Caki2 (cell line): Measurements from ENCODE around the gene RAD1. TPM values are rescaled to one million over a fixed set of nuclear protein-coding genes. Genes with fewer than 3 reads are reported as not detected.

ENCODE experiments used
- DNase-seq: peaks from one replicate; pipeline ENCODE4 v3.0.0-alpha.2; 2015; ENCODE audit warnings: low read depth
- in situ Hi-C: cut with HindIII; loops from 2 replicates; pipeline ENCODE4 v1.10.0; 2016; ENCODE audit warnings: low sequenced_read_pairs, low pct_unique_long_range_greater_than_20kb, mixed read lengths
- total RNA-seq: library from RNA; depleted of rRNA; stranded (reverse); fragments of >200 nt; shearing (Covaris generic); gene quantifications from 2 replicates; pipeline ENCODE4 v1.2.3, GENCODE V29; 2014; ENCODE audit warnings: low replicate concordance; rRNA removed

The RAD1 gene
- total RNA-seq, 1 experiment from 2014 or later, result 31.0 TPM

DNA sequence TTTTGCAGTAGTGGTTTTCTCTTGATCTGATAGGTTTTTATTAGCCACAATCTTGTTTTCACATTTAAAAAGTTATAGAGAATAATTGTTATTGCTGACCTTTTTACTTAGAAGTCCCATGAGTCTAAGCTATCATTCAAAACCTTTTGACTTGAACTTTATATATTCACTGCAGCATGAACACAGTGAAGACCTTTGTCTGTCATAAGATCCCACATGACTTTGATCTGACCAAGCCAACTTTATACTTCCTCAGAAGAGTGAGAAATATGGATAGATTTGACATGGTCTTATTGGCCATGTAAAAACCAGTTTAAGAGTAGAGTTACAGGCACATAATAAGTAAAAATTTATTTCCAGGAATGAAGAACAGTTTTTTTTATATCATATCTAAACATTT is 34.1 kb downstream of the RAD1 start:
- in situ Hi-C loops, result no loop called here
- no peak for DNase-seq

DNA sequence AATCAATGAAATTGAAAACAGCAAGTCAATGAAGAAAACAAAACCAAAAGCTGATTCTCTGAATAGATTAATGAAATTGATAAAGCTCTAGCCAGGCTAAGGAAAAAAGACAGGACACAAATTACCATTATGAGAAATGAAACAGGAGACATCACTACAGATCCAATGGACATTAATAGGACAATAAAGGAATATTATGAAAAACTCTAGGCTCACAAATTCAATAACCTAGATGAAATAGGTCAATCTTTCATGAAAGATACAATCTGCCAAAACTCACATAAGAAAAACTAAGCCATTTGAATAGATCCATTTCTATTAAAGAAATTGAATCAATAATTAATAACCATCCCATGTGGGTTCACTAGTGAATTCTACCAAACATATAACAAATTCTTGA is 39.0 kb downstream of the RAD1 start:
- DNase-seq, result no peak
- in situ Hi-C loops, result no loop called here

DNA sequence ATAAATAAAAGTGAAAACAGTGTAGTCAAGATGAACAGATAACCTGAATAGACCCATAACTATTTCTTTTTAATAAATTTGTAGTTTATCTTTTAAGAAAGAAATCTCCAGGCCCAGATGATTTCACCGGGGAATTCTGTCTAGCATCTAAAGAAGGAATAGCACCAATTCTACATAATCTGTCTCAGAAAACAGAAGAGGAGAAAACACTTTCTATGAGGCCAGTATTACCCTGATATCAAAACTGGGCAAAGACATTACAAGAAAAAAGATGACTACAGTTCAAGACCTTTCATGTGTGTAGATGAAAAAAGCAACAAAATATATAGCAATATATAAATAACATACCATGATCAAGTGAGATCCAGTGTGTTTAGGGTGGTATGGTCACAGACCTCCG is 44.9 kb downstream of the RAD1 start:
- in situ Hi-C loops, result no loop called here
- no peak for DNase-seq

DNA sequence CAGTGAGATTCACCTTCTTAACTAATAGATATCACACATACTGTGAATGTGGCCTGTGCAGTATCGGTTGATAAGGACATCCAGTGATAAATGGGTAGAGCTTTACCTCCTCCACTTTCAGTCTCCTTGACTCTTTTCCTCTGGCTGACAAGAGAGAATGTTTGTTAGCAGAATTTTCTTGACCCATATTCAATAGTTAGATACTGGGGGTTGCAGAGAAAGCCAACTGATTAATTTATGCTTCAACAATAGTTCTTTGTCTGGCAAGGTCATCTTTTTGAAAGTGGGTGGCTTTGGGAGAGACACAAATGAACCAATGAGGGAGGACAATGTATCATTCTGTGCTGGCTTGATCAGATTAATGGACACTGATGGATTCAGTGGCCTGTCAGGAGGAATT is 46.0 kb downstream of the RAD1 start:
- no peak for DNase-seq
- in situ Hi-C loops, result no loop called here

- in situ Hi-C loops, result no loop called here
- no peak for DNase-seq
Measured at GRCh38 chr5:34868791-34869190, 46.5 kb downstream of the RAD1 start.

- in situ Hi-C loops, result no loop called here
- DNase-seq, result no peak
Measured at GRCh38 chr5:34867660-34868059, 47.6 kb downstream of the RAD1 start.

DNA sequence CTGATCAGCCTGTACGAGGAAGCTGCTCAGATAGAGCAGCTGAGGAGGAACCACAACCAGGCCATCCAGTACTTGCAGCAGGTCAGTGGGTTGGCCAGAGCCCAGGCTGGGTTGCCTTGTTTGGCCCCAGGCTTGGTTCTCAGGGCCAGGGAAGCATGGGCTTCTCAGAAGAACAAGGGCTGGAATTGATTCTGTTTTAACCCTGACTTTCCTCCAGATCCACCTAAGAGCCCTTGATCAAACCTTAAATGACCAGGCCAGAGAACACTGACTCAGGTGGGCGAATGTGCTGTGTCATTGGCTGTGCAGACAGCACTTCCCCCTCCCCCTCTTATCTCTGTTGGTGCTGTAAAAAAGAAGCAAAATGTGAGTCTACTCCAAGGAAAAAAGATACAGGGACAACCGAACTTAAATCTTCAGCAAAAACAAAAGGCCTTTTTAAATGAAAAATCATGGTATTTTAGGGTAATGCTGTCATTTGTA is 48.3 kb downstream of the RAD1 start:
- no peak for DNase-seq
- in situ Hi-C loops, result no loop called here

GRCh38 chr5:34865091-34865490 is 50.2 kb downstream of the RAD1 start:
- no peak for DNase-seq
- in situ Hi-C loops, result no loop called here

DNA sequence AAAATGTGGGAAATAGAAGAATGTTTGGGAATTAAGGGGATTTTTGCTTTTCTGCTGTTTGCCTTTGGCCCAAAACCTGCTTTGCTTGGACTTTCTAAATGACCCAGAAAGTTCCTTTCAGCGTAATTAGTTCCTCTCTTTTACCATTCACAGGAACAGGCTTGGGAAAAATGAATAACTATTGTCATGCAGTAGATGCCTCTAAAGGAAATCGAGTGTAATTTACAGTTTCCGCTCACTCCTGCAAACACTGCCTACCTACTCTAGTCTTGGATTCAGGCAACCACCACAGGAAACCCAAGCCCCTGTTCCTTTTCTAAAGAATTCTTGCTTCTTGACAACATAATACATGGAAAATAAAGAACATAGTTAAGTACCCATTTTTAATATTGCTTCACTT is 51.4 kb downstream of the RAD1 start:
- in situ Hi-C loops, result no loop called here
- no peak for DNase-seq

- DNase-seq, result no peak
- in situ Hi-C loops, result no loop called here
Measured at GRCh38 chr5:34859253-34859652, 56.1 kb downstream of the RAD1 start.

DNA sequence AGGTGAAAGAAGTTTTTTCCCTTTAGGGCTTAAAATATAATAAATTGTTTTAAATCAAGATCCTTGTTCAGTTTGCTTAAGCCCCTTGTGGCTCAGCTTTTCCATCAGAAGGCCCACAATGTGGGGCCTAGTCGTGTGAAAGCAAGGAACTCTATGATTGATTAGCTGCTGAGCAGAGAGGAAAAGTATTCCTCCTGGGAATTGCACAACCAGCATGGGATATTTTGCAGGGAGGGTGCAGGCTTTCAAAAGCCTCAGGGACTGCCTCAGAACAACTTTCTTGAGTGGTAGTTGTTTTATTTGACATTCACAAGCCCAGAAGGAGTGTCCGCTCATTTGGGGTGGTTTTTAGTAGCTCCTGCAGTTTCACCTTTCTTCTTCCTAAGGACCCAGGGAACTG is 56.5 kb downstream of the RAD1 start:
- DNase-seq, result no peak
- in situ Hi-C loops, result no loop called here

- DNase-seq, result no peak
- in situ Hi-C loops, result no loop called here
Measured at GRCh38 chr5:34857894-34858293, 57.4 kb downstream of the RAD1 start.

DNA sequence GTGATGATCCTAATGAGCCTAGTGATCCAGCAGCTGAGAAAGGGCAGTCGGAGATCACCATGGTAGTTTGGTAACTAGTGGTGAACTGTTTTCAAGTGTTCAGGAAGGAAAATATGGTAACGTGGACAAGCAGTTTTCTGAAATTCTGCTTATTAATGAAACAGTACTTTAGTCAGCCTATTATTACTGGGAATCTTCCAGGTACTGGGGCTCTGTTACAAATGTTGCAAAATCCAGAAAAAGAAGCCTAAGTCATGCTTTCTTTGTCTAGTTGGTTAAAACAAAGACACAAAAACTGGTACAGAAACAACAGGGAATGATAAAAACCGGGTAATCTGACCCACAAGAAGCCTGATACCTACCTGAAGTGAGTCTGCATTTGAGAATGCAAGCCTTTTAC is 58.1 kb downstream of the RAD1 start:
- in situ Hi-C loops, result no loop called here
- no peak for DNase-seq

Other genes starting within 250 kb of the RAD1 start
- 0.74 TPM in 1 of 2 replicates, not detected in the other for gene TTC23L, start 76.3 kb downstream of the RAD1 start, total RNA-seq
- 68.6 and 90.8 TPM in 2 replicates for gene BRIX1, start 207 bp upstream of the RAD1 start, total RNA-seq
- gene DNAJC21, start 14.1 kb upstream of the RAD1 start, total RNA-seq, result 9.3 and 17.5 TPM in 2 replicates
- gene AGXT2, start 132.4 kb upstream of the RAD1 start, total RNA-seq, result not detected in 2 replicates